Fibroblast of lung (primary cell): Measurements from ENCODE around the gene DIPK2A. TPM values are rescaled to one million over a fixed set of nuclear protein-coding genes. Genes with fewer than 3 reads are reported as not detected.

Source experiments
- DNase-seq, 2 donors: peaks; one replicate each; pipeline versions ENCODE4 v3.0.0 to v3.0.0-alpha.2; 2010; ENCODE audit warnings: low read depth in 2 of 2
- H2AFZ ChIP-seq: 2 replicates; pipeline ENCODE4 v1.5.1; 2012; ENCODE audit warnings: low read length, control low read depth, inconsistent platforms
- H3K27ac ChIP-seq: 2 replicates; pipeline ENCODE4 v1.5.1; 2011; ENCODE audit warnings: low read length, control low read depth; ENCODE audit not compliant: insufficient read depth
- H3K27me3 ChIP-seq: 2 replicates; pipeline ENCODE4 v1.5.1; 2011; ENCODE audit warnings: mild to moderate bottlenecking, low read length; ENCODE audit not compliant: control insufficient read depth, insufficient read depth
- H3K36me3 ChIP-seq: 2 replicates; pipeline ENCODE4 v1.5.1; 2011; ENCODE audit warnings: low read length; ENCODE audit not compliant: control insufficient read depth, insufficient read depth
- H3K4me1 ChIP-seq: 2 replicates; pipeline ENCODE4 v1.5.1; 2011; ENCODE audit warnings: low read length; ENCODE audit not compliant: control insufficient read depth, insufficient read depth; ENCODE audit errors: extremely low read depth
- H3K4me2 ChIP-seq: 2 replicates; pipeline ENCODE4 v1.5.1; 2011; ENCODE audit warnings: low read length, control low read depth; ENCODE audit not compliant: insufficient read depth; ENCODE audit errors: extremely low read depth
- H3K4me3 ChIP-seq, 4 experiments: fragments of 200-600 bp in 1 of 4; sonication (generic) in 1 of 4; replicated peaks in 1 of 4; 2 replicates each; pipeline ENCODE4 v1.5.1; 2011 to 2016; ENCODE audit warnings: low read length in 4 of 4, low read depth in 3 of 4, mild to moderate bottlenecking in 3 of 4, control low read depth in 2 of 4, inconsistent platforms in 1 of 4, mixed read lengths in 1 of 4; ENCODE audit not compliant: insufficient read depth in 1 of 4; ENCODE audit errors: control extremely low read depth in 1 of 4
- H3K79me2 ChIP-seq: 2 replicates; pipeline ENCODE4 v1.5.1; 2012; ENCODE audit warnings: mild to moderate bottlenecking, low read length, inconsistent platforms; ENCODE audit not compliant: control insufficient read depth, insufficient read depth
- H3K9ac ChIP-seq: 2 replicates; pipeline ENCODE4 v1.5.1; 2011; ENCODE audit warnings: mild to moderate bottlenecking, low read length, control low read depth; ENCODE audit not compliant: insufficient read depth
- H3K9me3 ChIP-seq: 2 replicates; pipeline ENCODE4 v1.5.1; 2012; ENCODE audit warnings: low read depth, low read length; ENCODE audit not compliant: control insufficient read depth, insufficient read depth
- H4K20me1 ChIP-seq: 2 replicates; pipeline ENCODE4 v1.5.1; 2011; ENCODE audit warnings: low read length; ENCODE audit not compliant: control insufficient read depth, insufficient read depth; ENCODE audit errors: extremely low read depth
- CTCF ChIP-seq, 2 donors: IDR thresholded peaks in 1 of 2; conservative IDR thresholded peaks in 1 of 2; 1 replicate in 1 of 2; 2 replicates in 1 of 2; pipeline ENCODE4 v1.5.1; 2011 to 2012; ENCODE audit warnings: low read length in 2 of 2, control low read depth in 1 of 2, inconsistent platforms in 1 of 2, low read depth in 1 of 2, mild to moderate bottlenecking in 1 of 2
- EZH2 ChIP-seq: IDR thresholded peaks from 2 replicates; pipeline ENCODE4 v1.5.1; 2012; ENCODE audit warnings: low read length, control low read depth, mild to moderate bottlenecking; ENCODE audit errors: missing control alignments
- polyA plus RNA-seq, 2 donors: library from polyadenylated mRNA; depleted of rRNA in 1 of 2; stranded (reverse) in 1 of 2; unstranded in 1 of 2; fragments of >200 nt; gene quantifications; 2 replicates each; pipeline ENCODE4 v1.2.1, GENCODE V29; 2011 to 2012; ENCODE audit warnings: missing spikeins in 1 of 2
- total RNA-seq: library from RNA; depleted of rRNA; stranded (reverse); fragments of >200 nt; gene quantifications from 2 replicates; pipeline ENCODE4 v1.2.1, GENCODE V29; 2014

Gene DIPK2A
- total and polyA plus RNA-seq, 2 donors (not counting 1 experiment from before 2014, with no cell fraction given) = 26.4 to 96.1 TPM

GRCh38 chr3:144018776-144019175 is 47.2 kb downstream of the DIPK2A start:
- Histone ChIP-seq H4K20me1 (no peaks in the 10 kb centered on the region), H3K79me2 (no peaks in the 10 kb centered on the region), H3K4me3 (no peak overlapping the region), H3K9ac (no peak overlapping the region), H2AFZ (no peak overlapping the region), H3K27me3 (no peaks in the 10 kb centered on the region), H3K27ac (no peak overlapping the region), H3K4me2 (no peak overlapping the region), H3K36me3 (no peaks in the 10 kb centered on the region), H3K9me3 (no peaks in the 10 kb centered on the region), H3K4me1 (no peaks in the 10 kb centered on the region)
- TF ChIP-seq EZH2 = no peak
- no peak for TF ChIP-seq CTCF (conservative IDR thresholded peaks at IDR 0.05 in 1 of 2, IDR thresholded peaks at IDR 0.05 in 1 of 2; ENCODE audit: low read depth in 1 of 2, low read length in 2 of 2)
- peak; percentile 85 to 92 for DNase-seq

Other genes with a start within 250 kb of the DIPK2A start
- gene SLC9A9, start 123.4 kb upstream of the DIPK2A start, total RNA-seq = 33.9 and 74.0 TPM in 2 replicates
- 14.3 and 17.1 TPM in 2 replicates for gene SLC9A9, start 123.4 kb upstream of the DIPK2A start, polyA plus RNA-seq